ENCODE data around the gene CLASP2.

Gene CLASP2

GRCh38 chr3:33513262-33513863 lies 204.7 kb downstream of the CLASP2 start:
- no peak for DNase-seq (ENCODE audit: extremely low spot score)
- ChIA-PET CTCF (no interaction called here), POLR2A (no interaction called here)
- TF ChIP-seq CTCF (IDR thresholded peaks at IDR 0.05; ENCODE audit: control extremely low read depth, extremely low read depth, low read depth, missing control alignments): no peak

- CTCF ChIA-PET: no interaction called here
- no peak for TF ChIP-seq CTCF (IDR thresholded peaks at IDR 0.05; ENCODE audit: control extremely low read depth, extremely low read depth, low read depth, missing control alignments)
Measured at GRCh38 chr3:33505027-33505426, 213.0 kb downstream of the CLASP2 start.

GRCh38 chr3:33496449-33496848 lies 221.6 kb downstream of the CLASP2 start:
- ChIA-PET POLR2A (no interaction called here), CTCF (no interaction called here)
- DNase-seq (ENCODE audit: extremely low spot score): no peak
- TF ChIP-seq CTCF (IDR thresholded peaks at IDR 0.05; ENCODE audit: control extremely low read depth, extremely low read depth, low read depth, missing control alignments): no peak

More at GRCh38 chr3:33505027-33505426, 213.0 kb downstream of the CLASP2 start:
- no peak for DNase-seq (ENCODE audit: extremely low spot score)
- POLR2A ChIA-PET: no interaction called here

- DNase-seq (ENCODE audit: extremely low spot score): no peak
- ChIA-PET CTCF (no interaction called here), POLR2A (no interaction called here)
Measured at GRCh38 chr3:33491721-33492120, 226.3 kb downstream of the CLASP2 start.

GRCh38 chr3:33490641-33491241 lies 227.3 kb downstream of the CLASP2 start:
- ChIA-PET CTCF (no interaction called here), POLR2A (no interaction called here)
- DNase-seq (ENCODE audit: extremely low spot score): no peak

More at GRCh38 chr3:33491721-33492120, 226.3 kb downstream of the CLASP2 start:
- no peak for TF ChIP-seq CTCF (IDR thresholded peaks at IDR 0.05; ENCODE audit: control extremely low read depth, extremely low read depth, low read depth, missing control alignments)

GRCh38 chr3:33488683-33489082 lies 229.4 kb downstream of the CLASP2 start:
- no peak for TF ChIP-seq CTCF (IDR thresholded peaks at IDR 0.05; ENCODE audit: control extremely low read depth, extremely low read depth, low read depth, missing control alignments)
- CTCF ChIA-PET: no interaction called here
- POLR2A ChIA-PET: no interaction called here
- DNase-seq (ENCODE audit: extremely low spot score): no peak

More at GRCh38 chr3:33490641-33491241, 227.3 kb downstream of the CLASP2 start:
- no peak for TF ChIP-seq CTCF (IDR thresholded peaks at IDR 0.05; ENCODE audit: control extremely low read depth, extremely low read depth, low read depth, missing control alignments)
